Heart right ventricle (tissue), 16 donors: Measurements from ENCODE around the gene SULT1A1. TPM values are rescaled to one million over a fixed set of nuclear protein-coding genes. Genes with fewer than 3 reads are reported as not detected.
"Not testable (repeated sequence)": the region's sequence is repeated elsewhere in the genome, so short reads cannot be mapped to it uniquely, and the experiment has no call there.

Source experiments
- ATAC-seq, 8 donors: fragments of 200-7000 bp; cut with Tn5 transposase; one replicate each; pipeline ENCODE4 v1.9.1; 2020; ENCODE audit warnings: mild to moderate bottlenecking in 8 of 8, moderate library complexity in 8 of 8, moderate number of reproducible peaks in 1 of 8
- DNase-seq, 2 donors: peaks; one replicate each; pipeline ENCODE4 v3.0.0-alpha.2; 2020
- H3K27ac ChIP-seq, 10 donors: fragments of 200-600 bp; sonication (generic) in 2 of 10; one replicate each; pipeline versions ENCODE4 v1.5.0 to v1.8.0; 2020 to 2022; ENCODE audit warnings: mild to moderate bottlenecking in 3 of 10
- H3K27me3 ChIP-seq, 7 donors: fragments of 200-600 bp; one replicate each; pipeline ENCODE4 v1.8.0; 2021 to 2022; ENCODE audit warnings: mild to moderate bottlenecking in 2 of 7
- H3K36me3 ChIP-seq, 9 donors: fragments of 200-600 bp; sonication (generic) in 1 of 9; one replicate each; pipeline versions ENCODE4 v1.5.0 to v1.8.0; 2020 to 2022; ENCODE audit warnings: mild to moderate bottlenecking in 2 of 9
- H3K4me1 ChIP-seq, 9 donors: fragments of 200-600 bp; sonication (generic) in 1 of 9; one replicate each; pipeline versions ENCODE4 v1.5.0 to v1.8.0; 2020 to 2022; ENCODE audit warnings: mild to moderate bottlenecking in 4 of 9
- H3K4me3 ChIP-seq, 10 donors: fragments of 200-600 bp; sonication (generic) in 2 of 10; one replicate each; pipeline versions ENCODE4 v1.5.0 to v1.8.0; 2020 to 2022; ENCODE audit warnings: mild to moderate bottlenecking in 7 of 10, moderate library complexity in 2 of 10
- H3K9me3 ChIP-seq, 11 donors: fragments of 200-600 bp in 10 of 11; sonication (generic) in 2 of 11; one replicate each; pipeline versions ENCODE4 v1.5.0 to v1.8.0; 2013 to 2022; ENCODE audit warnings: mild to moderate bottlenecking in 2 of 11, control low read depth in 1 of 11, moderate library complexity in 1 of 11
- CTCF ChIP-seq, 9 donors: fragments of 200-600 bp; sonication (generic) in 2 of 9; IDR thresholded peaks; one replicate each; pipeline versions ENCODE4 v1.5.0 to v1.8.0; 2021 to 2022; ENCODE audit warnings: antibody characterized with exemption in 9 of 9, mild to moderate bottlenecking in 5 of 9, moderate library complexity in 1 of 9
- WGBS, 2 donors: extraction: QIAGEN DNeasy Blood & Tissue Kit; methylation state at CpG; one replicate each; pipeline ENCODE4 v1.1.7; 2013; ENCODE audit warnings: inconsistent platforms in 1 of 2; 5-methylcytosine and 5-hydroxymethylcytosine counted together
- intact Hi-C, 10 donors: fragments of 100-400 bp; cut with DNase I; formaldehyde crosslinking; loops; one replicate each; pipeline versions ENCODE4 v1.11.1 to v1.14.2; 2022
- polyA plus RNA-seq, 2 donors: library from polyadenylated mRNA; stranded (reverse); fragments of 200-250 nt; gene quantifications; one replicate each; pipeline ENCODE4 v1.2.3, GENCODE V29; 2013
- total RNA-seq, 10 donors: library from RNA; stranded (reverse); fragmentation: NEBNext Ultra II Directional in 3 of 10; extraction: Animal tissue kit (Norgen Biotek cat#: 25700) in 3 of 10; gene quantifications; one replicate each; pipeline versions ENCODE4 v1.2.1 to v1.2.4, GENCODE V29; 2021 to 2023
- donor health status: Arrhythmogenic right ventricular cardiomyopathy.
- donor health status: ischemic (EF 13 %, LVEDD 7.1; RV severe dilation, severe dysfunction).
- donor health status: healthy with polysubstance abuse.
- donor health status: DM: no; HTN: yes; CAD: no.
- donor health status: DM: no; HTN: no; CAD: no.
- donor health status: ischemic (EF 25% LVEDD 6.9; RV normal size, moderate dysfunction).
- donor health status: ischemic (EF 25% LVEDD 5.7; RV mildly dilated, moderate dysfunction).
- donor health status: healthy.
- donor health status: DM: yes; HTN: yes; CAD: no.
- donor health status: Ischemic cardiomyopathy.
- donor health status: ischemic (EF 35%, LVEDD 5.7; RV mildly dilated, moderate dysfunction).
- donor health status: nonischemic (EF 11% LVEDD 7.7; RV severe dilation, severe dysfunction).
- donor health status: DM: yes; HTN: yes; CAD: no.
- donor health status: PGD.
- donor health status: ischemic (EF 29% LVEDD 5.4; RV normal size, mild dysfunction).
- donor health status: nonischemic (EF 23%, LVEDD 6.1; RV moderate dilation, normal function).

SULT1A1 gene
- total and polyA plus RNA-seq, 12 donors = 8.3 to 25.3 (median 14.5) TPM

- ATAC-seq (no peak), DNase-seq (no peak)
- Histone ChIP-seq H3K4me3 (no peak overlapping the region), H3K27ac (no peak overlapping the region), H3K36me3 (peaks cover 0 to 13% (median 0%) of the 10 kb centered on the region in 9 donors), H3K27me3 (no peaks in the 10 kb centered on the region), H3K4me1 (peaks cover 0 to 7% (median 0%) of the 10 kb centered on the region in 9 donors), H3K9me3 (no peaks in the 10 kb centered on the region)
- intact Hi-C loops = loop anchor here in 6 of 10 donors (5.0 kb wide), 4 partner anchors 64 to 339 kb away; partner anchors contain the start of genes APOBR (in 3 of the 6), CLN3 (in 3 of the 6), NUPR1 (in 1 of the 6) and SGF29 (in 1 of the 6)
- TF ChIP-seq CTCF (IDR thresholded peaks at IDR 0.05) = no peak
- WGBS, 2 donors = 75 to 77% methylated on average over 7 of the region's 7 CpGs
These were observed 6.8 kb upstream of the SULT1A1 start for GRCh38 chr16:28616636-28617035.

- H3K9me3 ChIP-seq, DNase-seq, H3K27me3 ChIP-seq, H3K4me1 ChIP-seq, H3K27ac ChIP-seq, H3K4me3 ChIP-seq, ATAC-seq: not testable (repeated sequence)
- intact Hi-C loops = loop anchor here in 6 of 10 donors (5.0 kb wide), 4 partner anchors 64 to 339 kb away; partner anchors contain the start of genes APOBR (in 3 of the 6), CLN3 (in 3 of the 6), NUPR1 (in 1 of the 6) and SGF29 (in 1 of the 6)
- peaks cover 0 to 13% (median 0%) of the 10 kb centered on the region in 9 donors for H3K36me3 ChIP-seq
- WGBS, 2 donors = 78 to 81% methylated on average over 7 of the region's 7 CpGs
These were observed 6.4 kb upstream of the SULT1A1 start for GRCh38 chr16:28616224-28616577.

- peak; percentile 46 to 80 (median 74) for TF ChIP-seq CTCF (IDR thresholded peaks at IDR 0.05)
- peak; percentile 63 to 64 for DNase-seq
- not testable (repeated sequence) for H3K27ac ChIP-seq, H3K27me3 ChIP-seq, H3K9me3 ChIP-seq, H3K4me3 ChIP-seq
- H3K4me1 ChIP-seq = peaks cover 0 to 11% (median 1%) of the 10 kb centered on the region in 9 donors
- H3K36me3 ChIP-seq = peaks cover 0 to 13% (median 0%) of the 10 kb centered on the region in 9 donors
- peak in 3 of 8 donors; percentile 50 to 56 (median 54) for ATAC-seq
- 41 to 42% methylated on average over 16 to 17 of the region's 24 CpGs for WGBS, 2 donors
- intact Hi-C loops = loop anchor here in 6 of 10 donors (5.0 kb wide), 4 partner anchors 63 to 338 kb away; partner anchors contain the start of genes APOBR (in 3 of the 6), CLN3 (in 3 of the 6), NUPR1 (in 1 of the 6) and SGF29 (in 1 of the 6)
These were observed 5.8 kb upstream of the SULT1A1 start for GRCh38 chr16:28615486-28616223.

GRCh38 chr16:28614561-28614960 is 4.7 kb upstream of the SULT1A1 start:
- H3K9me3 ChIP-seq, DNase-seq, H3K4me3 ChIP-seq, ATAC-seq, H3K27ac ChIP-seq, intact Hi-C loops, H3K36me3 ChIP-seq, H3K27me3 ChIP-seq: not testable (repeated sequence)
- WGBS, 2 donors = 74 to 83% methylated on average over 13 to 14 of the region's 16 CpGs
- H3K4me1 ChIP-seq = peaks cover 0 to 22% (median 10%) of the 10 kb centered on the region in 9 donors

GRCh38 chr16:28613912-28614311 is 4.1 kb upstream of the SULT1A1 start:
- ATAC-seq, intact Hi-C loops, H3K27ac ChIP-seq, H3K27me3 ChIP-seq, H3K9me3 ChIP-seq, H3K4me3 ChIP-seq, H3K36me3 ChIP-seq, DNase-seq: not testable (repeated sequence)
- 11 to 26% methylated on average over 3 to 7 of the region's 26 CpGs for WGBS, 2 donors
- H3K4me1 ChIP-seq = peaks cover 0 to 29% (median 16%) of the 10 kb centered on the region in 9 donors

- H3K9me3 ChIP-seq, H3K4me3 ChIP-seq, H3K27ac ChIP-seq, H3K27me3 ChIP-seq, intact Hi-C loops, DNase-seq, H3K36me3 ChIP-seq: not testable (repeated sequence)
- whole genome bisulfite sequencing, 2 donors = no CpG with 5 or more reads among the region's 17 CpGs
- H3K4me1 ChIP-seq = peaks cover 0 to 30% (median 16%) of the 10 kb centered on the region in 9 donors
- peak in 2 of 8 donors; percentile 6 to 17 for ATAC-seq
These were observed 2.8 kb upstream of the SULT1A1 start for GRCh38 chr16:28612359-28613280.
